Inflammatory macrophage treated with lipopolysaccharide for 1 hour (primary cell): Measurements from ENCODE around the gene MAST1.
"Not testable (repeated sequence)": the region's sequence is repeated elsewhere in the genome, so short reads cannot be mapped to it uniquely, and the experiment has no call there.

Experiments
- DNase-seq, 2 donors: peaks; one replicate each; pipeline ENCODE4 v3.0.0-alpha.2; 2020 to 2022

MAST1 gene

GRCh38 chr19:12899891-12900518, 61.7 kb downstream of the MAST1 start:
- DNase-seq, result no peak

- DNase-seq, result no peak
Observed at GRCh38 chr19:12907166-12907565, 68.9 kb downstream of the MAST1 start.

GRCh38 chr19:12912571-12912970, 74.3 kb downstream of the MAST1 start:
- no peak for DNase-seq

- DNase-seq, result no peak
Observed at GRCh38 chr19:12913011-12913561, 74.8 kb downstream of the MAST1 start.

GRCh38 chr19:12913851-12914690, 75.8 kb downstream of the MAST1 start:
- peak; percentile 37 to 43 for DNase-seq

GRCh38 chr19:12915860-12916259, 77.5 kb downstream of the MAST1 start:
- DNase-seq, result not testable (repeated sequence)

GRCh38 chr19:12918253-12918652, 79.9 kb downstream of the MAST1 start:
- no peak for DNase-seq

GRCh38 chr19:12921047-12921446, 82.7 kb downstream of the MAST1 start:
- DNase-seq, result no peak

GRCh38 chr19:12922959-12923358, 84.6 kb downstream of the MAST1 start:
- DNase-seq, result no peak
